GM23248 (cell line): Measurements from ENCODE around the gene STXBP4. TPM values are rescaled to one million over a fixed set of nuclear protein-coding genes. Genes with fewer than 3 reads are reported as not detected.

Experiments
- DNase-seq: peaks from one replicate; pipeline ENCODE4 v3.0.0-alpha.2; 2015
- H2AFZ ChIP-seq: fragments of 200-600 bp; sonication (generic); 2 replicates; pipeline ENCODE4 v1.6.1; 2016; ENCODE audit warnings: antibody characterized with exemption
- H3F3A ChIP-seq: fragments of 200-600 bp; sonication (generic); 2 replicates; pipeline ENCODE4 v1.6.1; 2016; ENCODE audit warnings: mild to moderate bottlenecking, antibody characterized with exemption, mixed run types; ENCODE audit not compliant: insufficient read depth
- H3K27ac ChIP-seq: fragments of 200-600 bp; sonication (generic); 2 replicates; pipeline ENCODE4 v1.5.1; 2016; ENCODE audit warnings: mild to moderate bottlenecking
- H3K27me3 ChIP-seq: fragments of 200-600 bp; sonication (generic); replicated peaks from 2 replicates; pipeline ENCODE4 v1.6.1; 2016; ENCODE audit warnings: mild to moderate bottlenecking; ENCODE audit not compliant: insufficient read depth
- H3K36me3 ChIP-seq: fragments of 200-600 bp; sonication (generic); 2 replicates; pipeline ENCODE4 v1.6.1; 2016; ENCODE audit warnings: low read depth, mild to moderate bottlenecking
- H3K4me1 ChIP-seq: fragments of 200-600 bp; sonication (generic); 2 replicates; pipeline ENCODE4 v1.6.1; 2016; ENCODE audit warnings: mild to moderate bottlenecking; ENCODE audit not compliant: insufficient read depth
- H3K4me2 ChIP-seq: fragments of 200-600 bp; sonication (generic); one replicate; pipeline ENCODE4 v1.6.1; 2016; ENCODE audit warnings: mild to moderate bottlenecking; ENCODE audit not compliant: unreplicated experiment
- H3K4me3 ChIP-seq: fragments of 200-600 bp; sonication (generic); 2 replicates; pipeline ENCODE4 v1.5.1; 2016; ENCODE audit warnings: mild to moderate bottlenecking
- H3K79me2 ChIP-seq: fragments of 200-600 bp; sonication (generic); 2 replicates; pipeline ENCODE4 v1.6.1; 2016; ENCODE audit warnings: mild to moderate bottlenecking; ENCODE audit not compliant: insufficient read depth
- H3K9ac ChIP-seq: fragments of 200-600 bp; sonication (generic); 2 replicates; pipeline ENCODE4 v1.6.1; 2016; ENCODE audit warnings: mild to moderate bottlenecking
- H3K9me2 ChIP-seq: fragments of 200-600 bp; sonication (generic); 2 replicates; pipeline ENCODE4 v1.6.1; 2016; ENCODE audit warnings: mixed run types, mild to moderate bottlenecking, moderate library complexity; ENCODE audit not compliant: insufficient read depth
- H3K9me3 ChIP-seq: fragments of 200-600 bp; sonication (generic); one replicate; pipeline ENCODE4 v1.6.1; 2017; ENCODE audit warnings: low read depth
- H4K20me1 ChIP-seq: fragments of 200-600 bp; sonication (generic); 2 replicates; pipeline ENCODE4 v1.6.0; 2016; ENCODE audit not compliant: insufficient read depth
- EZH2 ChIP-seq: fragments of 200-600 bp; sonication (generic); IDR thresholded peaks from 2 replicates; pipeline ENCODE4 v1.6.1; 2018; ENCODE audit warnings: antibody characterized with exemption, mild to moderate bottlenecking; ENCODE audit not compliant: insufficient read depth, poor library complexity, severe bottlenecking
- EZH2phosphoT487 ChIP-seq: fragments of 200-600 bp; sonication (generic); IDR thresholded peaks from 2 replicates; pipeline ENCODE4 v1.6.1; 2018; ENCODE audit warnings: antibody characterized with exemption, moderate library complexity, mild to moderate bottlenecking, low read depth; ENCODE audit not compliant: insufficient read depth
- WGBS, 2 experiments: methylation state at CpG; one replicate each; pipeline ENCODE4 v1.1.6; 2015 to 2017; ENCODE audit warnings: low lambda C conversion rate in 2 of 2, low coverage in 1 of 2; ENCODE audit errors: missing lambda C conversion rate in 2 of 2; 5-methylcytosine and 5-hydroxymethylcytosine counted together
- in situ Hi-C: fragments of 300-500 bp; cut with MboI; formaldehyde crosslinking; loops from 2 replicates; pipeline ENCODE4 v1.15.0; 2020
- polyA plus RNA-seq: library from polyadenylated mRNA; unstranded; fragments of >200 nt; fragmentation: Nextera tagmentation; extraction: Ambion mirVana; gene quantifications from 2 replicates; pipeline ENCODE4 v1.2.1, GENCODE V29; 2016
- total RNA-seq: library from RNA; depleted of rRNA; stranded (reverse); fragments of >200 nt; shearing (Covaris generic); gene quantifications from 2 replicates; pipeline ENCODE4 v1.2.3, GENCODE V29; 2014; rRNA removed

The STXBP4 gene
- total RNA-seq (4.6 and 5.9 TPM in 2 replicates), polyA plus RNA-seq (8.4 and 8.7 TPM in 2 replicates)

GRCh38 chr17:54968262-54968987, at the start of gene STXBP4, which contains the start of gene COX11:
TSS of gene STXBP4 (plus strand) at chr17:54968765. CDS start at chr17:54986220, 17,455 bp downstream.
TSS of gene COX11 (minus strand) at chr17:54968654. CDS start at chr17:54968646, 8 bp downstream.
- TF ChIP-seq EZH2phosphoT487 (no peak), EZH2 (no peak)
- H3K4me1 ChIP-seq = peaks cover 13% of the 10 kb centered on the region
- peak within 1 kb of the TSS; percentile 93 for H3K4me2 ChIP-seq
- H3K9me2 ChIP-seq = no peaks in the 10 kb centered on the region
- 1 to 2% methylated on average over 52 to 57 of the region's 57 CpGs for WGBS, 2 experiments
- peak within 1 kb of the TSS; percentile 99 for H2AFZ ChIP-seq
- peak within 1 kb of the TSS; percentile 96 for H3K4me3 ChIP-seq
- H3K27me3 ChIP-seq = no peaks in the 10 kb centered on the region
- H3K27ac ChIP-seq = peak within 1 kb of the TSS; percentile 82
- H3K36me3 ChIP-seq = peaks cover 13% of the 10 kb centered on the region
- H3K9ac ChIP-seq = peak within 1 kb of the TSS; percentile 92
- no peaks in the 10 kb centered on the region for H3K9me3 ChIP-seq
- peak; percentile 97 for DNase-seq
- no peaks in the 10 kb centered on the region for H4K20me1 ChIP-seq
- in situ Hi-C loops = no loop called here
- 0 out of 2 replicates have a peak, but pooled peaks cover 7% of the 10 kb centered on the region for H3F3A ChIP-seq
- H3K79me2 ChIP-seq = peaks cover 69% of the 10 kb centered on the region

- DNase-seq = no peak
- Histone ChIP-seq H3K27ac (no peak overlapping the region), H3F3A (no peaks in the 10 kb centered on the region), H3K4me2 (no peak overlapping the region), H4K20me1 (no peaks in the 10 kb centered on the region), H3K27me3 (no peaks in the 10 kb centered on the region), H3K36me3 (peaks cover 12% of the 10 kb centered on the region; the same call in 1 of the 2 replicates), H3K4me1 (no peaks in the 10 kb centered on the region), H3K9me2 (no peaks in the 10 kb centered on the region), H3K9ac (no peak overlapping the region), H3K4me3 (no peak overlapping the region), H2AFZ (no peak overlapping the region), H3K79me2 (no peaks in the 10 kb centered on the region), H3K9me3 (peaks cover 3% of the 10 kb centered on the region)
- in situ Hi-C loops = no loop called here
- TF ChIP-seq EZH2 (no peak), EZH2phosphoT487 (no peak)
Observed at GRCh38 chr17:54919425-54919824, 49.1 kb upstream of the STXBP4 start.

- Histone ChIP-seq H3K9me2 (no peaks in the 10 kb centered on the region), H3K79me2 (no peaks in the 10 kb centered on the region)
Observed at GRCh38 chr17:54920819-54921218, 47.7 kb upstream of the STXBP4 start.

GRCh38 chr17:54924405-54924804, 44.2 kb upstream of the STXBP4 start:
- no peaks in the 10 kb centered on the region for H3K79me2 ChIP-seq
- no peak overlapping the region for H3K27ac ChIP-seq
- no peak overlapping the region for H3K9ac ChIP-seq
- no peak overlapping the region for H3K4me2 ChIP-seq
- no peaks in the 10 kb centered on the region for H4K20me1 ChIP-seq
- in situ Hi-C loops = no loop called here
- H3F3A ChIP-seq = no peaks in the 10 kb centered on the region
- WGBS, 2 experiments = 85 to 91% methylated on average over 5 of the region's 5 CpGs
- no peak overlapping the region for H3K4me3 ChIP-seq
- no peaks in the 10 kb centered on the region for H3K9me2 ChIP-seq
- TF ChIP-seq EZH2phosphoT487 = no peak
- TF ChIP-seq EZH2 = no peak
- no peak overlapping the region for H2AFZ ChIP-seq
- no peaks in the 10 kb centered on the region for H3K4me1 ChIP-seq
- H3K27me3 ChIP-seq = no peaks in the 10 kb centered on the region
- no peaks in the 10 kb centered on the region for H3K36me3 ChIP-seq
- DNase-seq = no peak
- H3K9me3 ChIP-seq = no peaks in the 10 kb centered on the region

More at GRCh38 chr17:54920819-54921218, 47.7 kb upstream of the STXBP4 start:
- Histone ChIP-seq H3K9ac (no peak overlapping the region), H3K27ac (no peak overlapping the region), H3K9me3 (peaks cover 3% of the 10 kb centered on the region), H4K20me1 (no peaks in the 10 kb centered on the region), H3K4me2 (no peak overlapping the region), H2AFZ (no peak overlapping the region), H3F3A (no peaks in the 10 kb centered on the region), H3K27me3 (no peaks in the 10 kb centered on the region), H3K4me3 (no peak overlapping the region), H3K36me3 (peaks cover 7% of the 10 kb centered on the region; the same call in 1 of the 2 replicates), H3K4me1 (no peaks in the 10 kb centered on the region)
- 78 to 84% methylated on average over 6 of the region's 6 CpGs for WGBS, 2 experiments
- in situ Hi-C loops = no loop called here
- TF ChIP-seq EZH2 (no peak), EZH2phosphoT487 (no peak)
- DNase-seq = no peak
